ENCODE results near the gene TRIM29. TPM values are rescaled to one million over a fixed set of nuclear protein-coding genes. Genes with fewer than 3 reads are reported as not detected.

Gene TRIM29
- total and polyA plus RNA-seq, 9 of the 15 experiments (the other 6 are each of a cell fraction or from before 2014, with no cell fraction given), result 0.08 to 1.4 (median 0.42) TPM; not detected in 2

DNA sequence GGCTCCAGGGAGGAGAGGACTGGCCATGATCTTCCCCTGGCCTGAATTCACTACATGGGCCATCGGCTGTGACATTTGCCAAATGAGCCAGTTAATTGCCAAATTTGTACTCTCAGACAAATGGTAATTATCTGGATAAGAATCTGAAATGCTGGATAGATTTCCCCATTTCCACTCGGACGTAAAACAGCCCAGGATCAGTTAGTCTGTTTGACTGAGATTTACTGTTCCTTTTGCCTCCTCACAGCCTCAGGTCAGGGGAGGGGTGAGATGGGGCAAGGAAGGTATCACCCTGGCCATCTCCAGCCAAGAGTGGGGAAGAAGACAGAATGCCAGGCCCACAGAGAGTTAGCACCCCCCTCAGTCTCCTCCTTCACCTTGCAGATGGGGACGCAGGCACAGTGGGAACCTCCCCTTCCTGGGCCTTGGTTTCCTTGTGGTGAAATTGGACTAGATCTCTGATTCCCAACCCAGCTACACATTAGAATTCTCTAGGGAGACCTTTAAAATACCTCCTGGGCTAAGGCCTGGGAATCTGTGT lies 5.2 kb downstream of the TRIM29 start:
- H3K9ac ChIP-seq (ENCODE audit: insufficient read depth in 1 of 2, low read depth in 2 of 2, low read length in 2 of 2), result no peak overlapping the region
- H3K4me2 ChIP-seq (ENCODE audit: insufficient read depth, low read length), result no peak overlapping the region
- no peaks in the 10 kb centered on the region for H3K9me3 ChIP-seq (replicated peaks; ENCODE audit: control insufficient read depth, insufficient read depth, low read depth, low read length)
- H3K36me3 ChIP-seq (ENCODE audit: control insufficient read depth, insufficient read depth, low read length), result no peaks in the 10 kb centered on the region
- 0% methylated on average over 3 of the region's 4 CpGs for WGBS (ENCODE audit: insufficient coverage, low coverage, missing lambda C conversion rate)
- ChIA-PET CTCF (ENCODE audit: low intra/inter-chr PET ratio) (no interaction called here), POLR2A (no interaction called here)
- H3K27ac ChIP-seq (ENCODE audit: extremely low read depth, low read depth, low read length), result no peak overlapping the region
- H3K79me2 ChIP-seq (ENCODE audit: control insufficient read depth, insufficient read depth, low read length), result no peaks in the 10 kb centered on the region
- H4K20me1 ChIP-seq (replicated peaks; ENCODE audit: control insufficient read depth, insufficient read depth, low read length), result peaks cover 16% of the 10 kb centered on the region; the same call in 1 of the 2 replicates
- no peak for DNase-seq (ENCODE audit: extremely low read depth in 1 of 4, low spot score in 3 of 4)
- BruUV-seq (replicated peaks), result no TSS peak
- no peak overlapping the region for H3K4me3 ChIP-seq
- intact Hi-C loops (cut with micrococcal nuclease), result no loop called here
- in situ Hi-C loops (cut with MboI), result no loop called here
- ATAC-seq, result no peak
- peaks cover 5% of the 10 kb centered on the region for H3K9me1 ChIP-seq (ENCODE audit: control insufficient read depth, insufficient read depth, low read length)
- no peak overlapping the region for H2AFZ ChIP-seq (ENCODE audit: low read depth, low read length)
- H3K27me3 ChIP-seq (ENCODE audit: control insufficient read depth in 2 of 2, insufficient read depth in 2 of 2, low read length in 2 of 2), result peaks cover 31 to 89% of the 10 kb centered on the region in 2 experiments
- no peak for FAIRE-seq
- H3K4me1 ChIP-seq (replicated peaks in 1 of 2; ENCODE audit: control insufficient read depth in 2 of 2, insufficient read depth in 2 of 2, low read length in 2 of 2), result peaks cover 0 to 5% of the 10 kb centered on the region in 2 experiments; a peak in 1 of 5 replicates
- TF ChIP-seq, protein P1, sequence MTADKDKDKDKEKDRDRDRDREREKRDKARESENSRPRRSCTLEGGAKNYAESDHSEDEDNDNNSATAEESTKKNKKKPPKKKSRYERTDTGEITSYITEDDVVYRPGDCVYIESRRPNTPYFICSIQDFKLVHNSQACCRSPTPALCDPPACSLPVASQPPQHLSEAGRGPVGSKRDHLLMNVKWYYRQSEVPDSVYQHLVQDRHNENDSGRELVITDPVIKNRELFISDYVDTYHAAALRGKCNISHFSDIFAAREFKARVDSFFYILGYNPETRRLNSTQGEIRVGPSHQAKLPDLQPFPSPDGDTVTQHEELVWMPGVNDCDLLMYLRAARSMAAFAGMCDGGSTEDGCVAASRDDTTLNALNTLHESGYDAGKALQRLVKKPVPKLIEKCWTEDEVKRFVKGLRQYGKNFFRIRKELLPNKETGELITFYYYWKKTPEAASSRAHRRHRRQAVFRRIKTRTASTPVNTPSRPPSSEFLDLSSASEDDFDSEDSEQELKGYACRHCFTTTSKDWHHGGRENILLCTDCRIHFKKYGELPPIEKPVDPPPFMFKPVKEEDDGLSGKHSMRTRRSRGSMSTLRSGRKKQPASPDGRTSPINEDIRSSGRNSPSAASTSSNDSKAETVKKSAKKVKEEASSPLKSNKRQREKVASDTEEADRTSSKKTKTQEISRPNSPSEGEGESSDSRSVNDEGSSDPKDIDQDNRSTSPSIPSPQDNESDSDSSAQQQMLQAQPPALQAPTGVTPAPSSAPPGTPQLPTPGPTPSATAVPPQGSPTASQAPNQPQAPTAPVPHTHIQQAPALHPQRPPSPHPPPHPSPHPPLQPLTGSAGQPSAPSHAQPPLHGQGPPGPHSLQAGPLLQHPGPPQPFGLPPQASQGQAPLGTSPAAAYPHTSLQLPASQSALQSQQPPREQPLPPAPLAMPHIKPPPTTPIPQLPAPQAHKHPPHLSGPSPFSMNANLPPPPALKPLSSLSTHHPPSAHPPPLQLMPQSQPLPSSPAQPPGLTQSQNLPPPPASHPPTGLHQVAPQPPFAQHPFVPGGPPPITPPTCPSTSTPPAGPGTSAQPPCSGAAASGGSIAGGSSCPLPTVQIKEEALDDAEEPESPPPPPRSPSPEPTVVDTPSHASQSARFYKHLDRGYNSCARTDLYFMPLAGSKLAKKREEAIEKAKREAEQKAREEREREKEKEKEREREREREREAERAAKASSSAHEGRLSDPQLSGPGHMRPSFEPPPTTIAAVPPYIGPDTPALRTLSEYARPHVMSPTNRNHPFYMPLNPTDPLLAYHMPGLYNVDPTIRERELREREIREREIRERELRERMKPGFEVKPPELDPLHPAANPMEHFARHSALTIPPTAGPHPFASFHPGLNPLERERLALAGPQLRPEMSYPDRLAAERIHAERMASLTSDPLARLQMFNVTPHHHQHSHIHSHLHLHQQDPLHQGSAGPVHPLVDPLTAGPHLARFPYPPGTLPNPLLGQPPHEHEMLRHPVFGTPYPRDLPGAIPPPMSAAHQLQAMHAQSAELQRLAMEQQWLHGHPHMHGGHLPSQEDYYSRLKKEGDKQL (CRISPR knock-in tag; IDR thresholded peaks at IDR 0.05; ENCODE audit: borderline replicate concordance), result no peak
- TF ChIP-seq JUNB (CRISPR knock-in tag; conservative IDR thresholded peaks at IDR 0.05) (no peak), KDM1A (IDR thresholded peaks at IDR 0.05) (no peak), BRF1 (IDR thresholded peaks at IDR 0.05; ENCODE audit: borderline replicate concordance, extremely low read depth, insufficient read length) (no peak), ZBTB7A (IDR thresholded peaks at IDR 0.05; ENCODE audit: borderline replicate concordance, control insufficient read depth, low read depth, low read length) (no peak), FOXK1 (CRISPR knock-in tag; IDR thresholded peaks at IDR 0.05; ENCODE audit: borderline replicate concordance) (no peak), FOXO4 (CRISPR knock-in tag; IDR thresholded peaks at IDR 0.05) (no peak), ZNF24 (IDR thresholded peaks at IDR 0.05) (no peak), ATF7 (IDR thresholded peaks at IDR 0.05) (no peak), ZBTB17 (CRISPR knock-in tag; IDR thresholded peaks at IDR 0.05) (no peak), GATA2 (CRISPR knock-in tag; IDR thresholded peaks at IDR 0.05) (no peak), ZNF274 (IDR thresholded peaks at IDR 0.05; ENCODE audit: borderline replicate concordance, low read depth, low read length) (no peak), CC2D1A (IDR thresholded peaks at IDR 0.05) (no peak), MBD2 (IDR thresholded peaks at IDR 0.05; ENCODE audit: borderline replicate concordance, low read depth) (no peak), ARNT (IDR thresholded peaks at IDR 0.05) (no peak)
